Thyroid gland (tissue), 4 donors: ENCODE results near the gene DHX30. TPM values are rescaled to one million over a fixed set of nuclear protein-coding genes. Genes with fewer than 3 reads are reported as not detected.

Experiments
- DNase-seq, 2 donors: peaks; one replicate each; pipeline ENCODE4 v3.0.0-alpha.2; 2019
- H3K27ac ChIP-seq, 3 donors: fragments of 200-600 bp; sonication (generic); 1 replicate in 2 of 3; 2 replicates in 1 of 3; pipeline ENCODE4 v1.5.1; 2016 to 2019; ENCODE audit warnings: mild to moderate bottlenecking in 1 of 3, moderate library complexity in 1 of 3
- H3K27me3 ChIP-seq: fragments of 200-600 bp; sonication (generic); one replicate; pipeline ENCODE4 v1.5.1; 2019
- H3K36me3 ChIP-seq, 2 donors: fragments of 200-600 bp; sonication (generic); one replicate each; pipeline ENCODE4 v1.5.1; 2016 to 2019
- H3K4me1 ChIP-seq, 2 donors: fragments of 200-600 bp; sonication (generic); one replicate each; pipeline ENCODE4 v1.5.1; 2017 to 2019
- H3K4me3 ChIP-seq, 3 donors: fragments of 200-600 bp; sonication (generic); replicated peaks in 1 of 3; 1 replicate in 2 of 3; 2 replicates in 1 of 3; pipeline ENCODE4 v1.5.1; 2016; ENCODE audit warnings: mild to moderate bottlenecking in 1 of 3
- H3K9me3 ChIP-seq: fragments of 200-600 bp; sonication (generic); one replicate; pipeline ENCODE4 v1.5.1; 2017
- POLR2A ChIP-seq, 2 donors: fragments of 450-650 bp; IDR thresholded peaks; one replicate each; pipeline ENCODE4 v1.6.1; 2017; ENCODE audit warnings: antibody characterized with exemption in 2 of 2, mild to moderate bottlenecking in 2 of 2, moderate library complexity in 1 of 2
- WGBS, 2 donors: methylation state at CpG; one replicate each; pipeline ENCODE4 v1.1.5; 2017; 5-methylcytosine and 5-hydroxymethylcytosine counted together
- intact Hi-C: fragments of 100-400 bp; cut with DNase I; formaldehyde crosslinking; loops from one replicate; pipeline ENCODE4 v1.15.1; 2023
- total RNA-seq, 4 donors: library from RNA; depleted of rRNA; stranded (reverse); fragments of >200 nt; gene quantifications; one replicate each; pipeline ENCODE4 v1.2.3, GENCODE V29; 2016
- TF ChIP-seq, protein P1 (sequence below), 6 experiments: fragments of 200-600 bp in 3 of 6; fragments of 450-650 bp in 3 of 6; sonication (generic) in 3 of 6; IDR thresholded peaks; one replicate each; pipeline ENCODE4 v1.5.1; 2016 to 2019; ENCODE audit warnings: antibody characterized with exemption in 6 of 6, mild to moderate bottlenecking in 2 of 6, inconsistent platforms in 1 of 6, moderate library complexity in 1 of 6

The DHX30 gene
- total RNA-seq, 4 donors from 2014 or later, result 51.3 to 80.3 (median 72.8) TPM

DNA sequence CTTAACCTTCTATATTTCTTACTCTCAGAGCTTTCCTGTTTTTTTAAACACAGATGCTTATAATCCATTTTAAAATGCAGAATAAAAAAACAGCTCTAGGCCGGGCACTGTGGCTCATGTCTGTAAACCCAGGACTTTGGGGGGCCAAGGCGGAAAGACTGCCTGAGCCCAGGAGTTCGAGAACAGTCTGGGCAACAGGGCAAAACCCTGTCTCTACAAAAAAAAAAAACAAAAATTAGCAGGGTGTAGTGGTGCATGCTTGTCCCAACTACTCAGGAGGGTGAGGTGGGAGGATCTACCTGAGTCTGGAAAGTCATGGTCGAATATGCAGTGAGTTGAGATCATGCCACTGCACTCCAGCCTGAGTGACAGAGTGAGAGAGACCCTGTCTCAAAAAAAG lies 36.8 kb upstream of the DHX30 start:
- H3K9me3 ChIP-seq, result no peaks in the 10 kb centered on the region
- H3K4me3 ChIP-seq, result no peak overlapping the region
- H3K27ac ChIP-seq, result peak overlapping the region; percentile 68 to 89 (median 83)
- DNase-seq, result peak; percentile 59 to 64
- H3K27me3 ChIP-seq, result no peaks in the 10 kb centered on the region
- 32 to 40% methylated on average over 4 of the region's 4 CpGs for WGBS, 2 donors
- peaks cover under 1 to 4% of the 10 kb centered on the region in 2 donors for H3K36me3 ChIP-seq
- H3K4me1 ChIP-seq, result peaks cover 12 to 15% of the 10 kb centered on the region in 2 donors
- TF ChIP-seq POLR2A (IDR thresholded peaks at IDR 0.05), result peak in 1 of 2 donors; percentile 6
- TF ChIP-seq, protein P1, sequence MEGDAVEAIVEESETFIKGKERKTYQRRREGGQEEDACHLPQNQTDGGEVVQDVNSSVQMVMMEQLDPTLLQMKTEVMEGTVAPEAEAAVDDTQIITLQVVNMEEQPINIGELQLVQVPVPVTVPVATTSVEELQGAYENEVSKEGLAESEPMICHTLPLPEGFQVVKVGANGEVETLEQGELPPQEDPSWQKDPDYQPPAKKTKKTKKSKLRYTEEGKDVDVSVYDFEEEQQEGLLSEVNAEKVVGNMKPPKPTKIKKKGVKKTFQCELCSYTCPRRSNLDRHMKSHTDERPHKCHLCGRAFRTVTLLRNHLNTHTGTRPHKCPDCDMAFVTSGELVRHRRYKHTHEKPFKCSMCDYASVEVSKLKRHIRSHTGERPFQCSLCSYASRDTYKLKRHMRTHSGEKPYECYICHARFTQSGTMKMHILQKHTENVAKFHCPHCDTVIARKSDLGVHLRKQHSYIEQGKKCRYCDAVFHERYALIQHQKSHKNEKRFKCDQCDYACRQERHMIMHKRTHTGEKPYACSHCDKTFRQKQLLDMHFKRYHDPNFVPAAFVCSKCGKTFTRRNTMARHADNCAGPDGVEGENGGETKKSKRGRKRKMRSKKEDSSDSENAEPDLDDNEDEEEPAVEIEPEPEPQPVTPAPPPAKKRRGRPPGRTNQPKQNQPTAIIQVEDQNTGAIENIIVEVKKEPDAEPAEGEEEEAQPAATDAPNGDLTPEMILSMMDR (IDR thresholded peaks at IDR 0.05), result no peak
- intact Hi-C loops, result no loop called here

DNA sequence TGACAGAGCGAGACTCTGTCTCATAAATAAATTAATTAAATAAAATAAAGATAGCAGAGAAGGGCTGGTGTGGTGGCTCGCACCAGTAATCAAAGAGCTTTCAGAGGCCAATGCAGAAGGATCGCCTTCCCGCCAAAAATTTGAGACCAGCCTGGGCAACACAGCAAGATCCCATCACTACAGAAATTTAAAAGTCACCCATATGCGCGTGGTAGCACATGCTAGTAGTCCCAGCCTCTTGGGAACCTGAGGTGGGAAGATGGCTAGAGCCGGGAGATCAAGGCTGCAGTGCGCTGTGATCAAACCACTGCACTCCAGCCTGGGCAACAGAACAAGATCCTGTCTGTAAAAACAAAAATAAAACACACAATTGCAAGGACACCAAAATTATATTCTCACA lies 30.9 kb upstream of the DHX30 start:
- Histone ChIP-seq H3K36me3 (peaks cover 13 to 15% of the 10 kb centered on the region in 2 donors), H3K27me3 (no peaks in the 10 kb centered on the region), H3K9me3 (no peaks in the 10 kb centered on the region), H3K4me1 (no peaks in the 10 kb centered on the region), H3K4me3 (no peak overlapping the region), H3K27ac (no peak overlapping the region)
- intact Hi-C loops, result no loop called here
- WGBS, 2 donors, result 96 to 98% methylated on average over 8 of the region's 8 CpGs
- DNase-seq, result no peak
- TF ChIP-seq POLR2A (IDR thresholded peaks at IDR 0.05), result no peak
- TF ChIP-seq, protein P1 (IDR thresholded peaks at IDR 0.05), result no peak

DNA sequence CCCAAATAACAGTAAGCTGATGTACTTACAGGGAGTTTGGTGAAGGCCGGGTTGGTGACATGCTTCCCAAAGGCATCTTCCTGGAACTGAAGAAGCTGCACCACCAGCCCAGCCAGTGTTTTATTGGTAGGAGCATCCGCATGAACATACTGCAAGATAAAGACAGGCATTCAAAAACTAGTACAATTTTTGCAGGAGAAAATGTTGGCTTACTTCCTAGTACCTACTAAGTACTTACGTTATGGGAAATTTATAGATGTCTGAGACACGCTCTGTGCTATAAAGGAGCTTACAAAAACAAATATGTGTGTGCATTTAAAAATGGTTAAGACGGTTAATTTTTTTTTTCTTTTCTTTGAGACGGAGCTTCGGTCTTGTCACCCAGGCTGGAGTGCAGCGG lies 30.1 kb upstream of the DHX30 start:
- intact Hi-C loops, result no loop called here
- H3K4me3 ChIP-seq, result no peak overlapping the region
- DNase-seq, result no peak
- peaks cover 13 to 15% of the 10 kb centered on the region in 2 donors for H3K36me3 ChIP-seq
- no peaks in the 10 kb centered on the region for H3K9me3 ChIP-seq
- H3K27ac ChIP-seq, result no peak overlapping the region
- H3K4me1 ChIP-seq, result no peaks in the 10 kb centered on the region
- TF ChIP-seq, protein P1 (IDR thresholded peaks at IDR 0.05), result no peak
- TF ChIP-seq POLR2A (IDR thresholded peaks at IDR 0.05), result no peak
- no peaks in the 10 kb centered on the region for H3K27me3 ChIP-seq
- WGBS, 2 donors, result 88 to 91% methylated on average over 8 of the region's 8 CpGs

DNA sequence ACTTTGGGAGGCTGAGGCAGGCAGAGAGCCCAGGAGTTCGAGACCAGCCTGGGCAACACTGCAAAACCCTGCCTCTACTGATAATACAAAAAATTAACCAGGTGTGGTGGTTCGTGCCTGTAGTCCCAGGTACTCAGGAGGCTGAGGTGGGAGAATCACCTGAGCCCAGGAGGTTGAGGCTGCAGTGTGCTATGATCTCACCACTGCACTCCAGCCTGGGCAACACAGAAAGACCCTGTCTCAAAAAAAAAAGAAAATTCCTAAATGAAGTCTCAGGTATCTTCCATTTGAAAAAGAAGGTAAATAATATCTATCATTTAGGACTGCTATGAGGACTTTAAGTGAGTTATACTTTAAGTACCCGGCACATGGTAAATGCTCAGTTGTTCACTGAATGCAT lies 24.2 kb upstream of the DHX30 start:
- no peak overlapping the region for H3K27ac ChIP-seq
- H3K27me3 ChIP-seq, result no peaks in the 10 kb centered on the region
- TF ChIP-seq, protein P1 (IDR thresholded peaks at IDR 0.05), result no peak
- TF ChIP-seq POLR2A (IDR thresholded peaks at IDR 0.05), result no peak
- H3K9me3 ChIP-seq, result no peaks in the 10 kb centered on the region
- DNase-seq, result no peak
- H3K4me3 ChIP-seq, result no peak overlapping the region
- peaks cover 13 to 34% of the 10 kb centered on the region in 2 donors for H3K4me1 ChIP-seq
- intact Hi-C loops, result no loop called here
- no peaks in the 10 kb centered on the region for H3K36me3 ChIP-seq
- WGBS, 2 donors, result 97 to 98% methylated on average over 3 of the region's 3 CpGs

DNA sequence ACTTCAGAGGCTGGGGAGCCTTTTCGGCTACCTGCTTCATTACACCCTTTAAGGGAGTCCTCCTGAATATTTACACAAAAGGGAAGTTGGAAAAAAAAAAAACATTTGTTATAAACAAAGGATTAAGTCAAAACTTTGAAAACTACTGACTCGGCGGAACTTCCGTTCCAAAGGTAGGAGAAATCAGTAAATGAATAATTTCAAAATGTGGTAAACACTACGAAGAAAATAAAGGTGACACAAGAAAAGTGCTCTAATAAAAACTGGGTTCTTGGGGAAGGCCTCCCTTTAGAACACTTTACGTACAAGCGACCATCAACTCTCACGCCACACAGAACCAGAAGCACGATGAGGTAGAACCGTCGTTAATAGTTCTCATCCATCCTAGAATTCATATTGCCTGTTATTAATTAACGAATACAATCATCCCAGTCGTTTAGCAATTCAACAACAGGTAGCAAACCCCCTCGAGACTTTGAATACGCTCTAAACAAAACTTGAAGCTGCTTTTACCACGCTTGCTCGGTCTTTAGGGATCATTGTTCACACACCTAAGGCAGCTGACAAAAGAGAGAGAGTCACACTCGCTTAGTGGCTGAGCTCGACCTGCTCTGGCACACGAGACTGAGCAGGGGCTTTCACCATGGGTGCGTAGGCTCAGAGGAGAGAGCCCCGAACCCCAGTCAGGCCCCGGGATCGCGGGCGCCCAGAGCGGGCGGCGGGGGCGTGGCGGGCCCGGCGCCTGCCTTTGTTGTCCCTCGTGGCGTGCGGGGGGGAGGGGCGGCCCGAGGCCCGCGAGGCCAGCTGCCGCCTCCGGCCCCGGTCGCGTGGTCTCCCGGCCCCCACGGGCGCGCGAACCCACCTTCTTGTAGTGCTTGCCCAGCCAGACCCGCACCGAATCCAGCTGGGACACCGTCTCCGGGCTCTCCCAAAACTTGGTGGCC lies 21.9 kb upstream of the DHX30 start:
- Histone ChIP-seq H3K4me1 (peaks cover 13 to 34% of the 10 kb centered on the region in 2 donors), H3K36me3 (no peaks in the 10 kb centered on the region), H3K4me3 (peak overlapping the region; percentile 8 to 91 (median 42)), H3K27me3 (no peaks in the 10 kb centered on the region), H3K27ac (peak overlapping the region; percentile 71 to 97 (median 88)), H3K9me3 (no peaks in the 10 kb centered on the region)
- TF ChIP-seq, protein P1 (IDR thresholded peaks at IDR 0.05), result no peak
- no peak for TF ChIP-seq POLR2A (IDR thresholded peaks at IDR 0.05)
- intact Hi-C loops, result no loop called here
- WGBS, 2 donors, result 3% methylated on average over 20 of the region's 54 CpGs
- peak; percentile 55 to 72 for DNase-seq
